Measurements from ENCODE around the gene TCN2.
A peak's percentile ranks its signal among the peaks of the same experiment; 100 is the strongest.
"Not testable (repeated sequence)": the region's sequence is repeated elsewhere in the genome, so short reads cannot be mapped to it uniquely, and the experiment has no call there.

TCN2 gene

DNA sequence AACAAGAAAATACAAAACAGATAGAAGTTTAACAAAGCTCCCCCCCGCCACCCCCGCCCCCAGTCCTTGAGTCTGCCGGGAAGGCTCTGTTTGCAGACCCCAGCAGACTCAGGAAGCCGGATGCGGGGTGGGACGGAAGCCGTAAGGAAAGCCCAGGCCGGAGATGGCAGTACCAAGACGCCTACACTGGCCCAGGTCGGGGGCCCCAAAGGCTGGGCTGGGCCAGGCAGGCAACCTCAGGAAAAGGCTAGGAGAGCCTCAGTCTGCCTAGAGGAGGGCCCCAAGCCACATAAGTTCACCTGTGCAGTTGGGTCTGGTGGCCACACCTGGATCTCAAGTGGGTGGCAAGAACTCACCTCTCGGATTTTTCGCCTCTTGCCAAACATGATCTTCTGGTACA, 28.5 kb upstream of the TCN2 start:
- Histone ChIP-seq H3K9me3 (ENCODE audit: control insufficient read depth, insufficient read depth, low read length) (no peaks in the 10 kb centered on the region), H3K4me3 (ENCODE audit: low read length) (no peak overlapping the region), H3K4me1 (ENCODE audit: control insufficient read depth, insufficient read depth, low read length) (peaks cover 6% of the 10 kb centered on the region), H3K36me3 (ENCODE audit: control insufficient read depth, insufficient read depth, low read length) (peaks cover 71% of the 10 kb centered on the region), H3K27me3 (ENCODE audit: control insufficient read depth, insufficient read depth, low read length) (no peaks in the 10 kb centered on the region), H3K27ac (ENCODE audit: low read length) (no peak overlapping the region)
- no CpG with 5 or more reads among the region's 12 CpGs for WGBS (ENCODE audit: insufficient coverage, insufficient read length)
- no peak for DNase-seq (ENCODE audit: low read depth, low spot score)

DNA sequence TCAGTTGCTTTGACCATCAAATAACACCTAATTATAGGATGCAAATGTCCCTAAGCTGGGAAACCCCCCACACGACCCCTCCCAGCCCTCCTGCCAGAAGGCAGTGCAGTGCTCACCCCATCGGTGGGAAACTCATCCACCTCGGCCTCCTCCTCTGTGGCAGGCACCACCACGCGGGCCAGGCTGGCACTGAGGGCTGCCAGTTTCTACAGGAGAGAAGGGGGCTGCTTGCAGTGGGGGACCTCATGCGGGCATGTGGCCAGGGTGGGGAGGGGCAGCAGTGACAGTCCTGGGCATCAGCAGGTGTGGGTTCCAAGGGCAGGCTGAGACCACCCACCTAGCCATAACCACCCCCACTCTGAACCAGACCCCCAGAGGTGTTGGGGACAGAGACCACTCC, 26.1 kb upstream of the TCN2 start:
- Histone ChIP-seq H3K27ac (ENCODE audit: low read length) (no peak overlapping the region), H3K4me1 (ENCODE audit: control insufficient read depth, insufficient read depth, low read length) (no peaks in the 10 kb centered on the region; the same call in 1 of the 2 replicates), H3K36me3 (ENCODE audit: control insufficient read depth, insufficient read depth, low read length) (peaks cover 83% of the 10 kb centered on the region), H3K4me3 (ENCODE audit: low read length) (no peak overlapping the region), H3K9me3 (ENCODE audit: control insufficient read depth, insufficient read depth, low read length) (no peaks in the 10 kb centered on the region), H3K27me3 (ENCODE audit: control insufficient read depth, insufficient read depth, low read length) (no peaks in the 10 kb centered on the region)
- no CpG with 5 or more reads among the region's 6 CpGs for WGBS (ENCODE audit: insufficient coverage, insufficient read length)
- no peak for DNase-seq (ENCODE audit: low read depth, low spot score)

- Histone ChIP-seq H3K9me3 (ENCODE audit: control insufficient read depth, insufficient read depth, low read length) (no peaks in the 10 kb centered on the region), H3K36me3 (ENCODE audit: control insufficient read depth, insufficient read depth, low read length) (peaks cover 83% of the 10 kb centered on the region), H3K27ac (ENCODE audit: low read length) (no peak overlapping the region), H3K4me1 (ENCODE audit: control insufficient read depth, insufficient read depth, low read length) (no peaks in the 10 kb centered on the region; the same call in 1 of the 2 replicates), H3K4me3 (ENCODE audit: low read length) (no peak overlapping the region), H3K27me3 (ENCODE audit: control insufficient read depth, insufficient read depth, low read length) (no peaks in the 10 kb centered on the region)
- DNase-seq (ENCODE audit: low read depth, low spot score) = no peak
- WGBS (ENCODE audit: insufficient coverage, insufficient read length) = no CpG with 5 or more reads among the region's 6 CpGs
Observed at GRCh38 chr22:30582051-30582450, 24.9 kb upstream of the TCN2 start.

- no CpG with 5 or more reads among the region's 13 CpGs for WGBS (ENCODE audit: insufficient coverage, insufficient read length)
- Histone ChIP-seq H3K27me3 (ENCODE audit: control insufficient read depth, insufficient read depth, low read length) (no peaks in the 10 kb centered on the region), H3K27ac (ENCODE audit: low read length) (no peak overlapping the region), H3K36me3 (ENCODE audit: control insufficient read depth, insufficient read depth, low read length) (peaks cover 84% of the 10 kb centered on the region), H3K9me3 (ENCODE audit: control insufficient read depth, insufficient read depth, low read length) (no peaks in the 10 kb centered on the region), H3K4me3 (ENCODE audit: low read length) (no peak overlapping the region), H3K4me1 (ENCODE audit: control insufficient read depth, insufficient read depth, low read length) (no peaks in the 10 kb centered on the region; the same call in 1 of the 2 replicates)
- no peak for DNase-seq (ENCODE audit: low read depth, low spot score)
Observed at GRCh38 chr22:30582788-30583545, 24.0 kb upstream of the TCN2 start.

DNA sequence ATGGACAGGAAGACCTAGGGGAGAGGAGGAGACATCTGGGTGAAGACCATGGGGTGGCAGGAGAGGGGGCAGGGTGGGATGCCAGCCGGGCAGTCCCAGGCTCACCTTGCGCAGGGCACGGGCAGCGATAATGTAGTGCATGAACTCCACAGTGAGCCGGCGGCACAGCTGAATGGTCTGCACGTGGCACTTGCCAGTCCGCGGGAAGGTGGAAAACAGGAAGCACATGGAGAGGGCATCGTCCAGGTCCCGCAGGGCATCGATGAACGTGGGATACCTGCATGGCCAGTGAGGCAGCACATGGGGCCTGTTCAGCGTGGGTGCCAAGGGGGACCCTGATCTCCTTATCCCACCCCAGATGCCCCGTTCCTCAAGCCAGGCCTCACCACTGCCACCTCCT, 22.5 kb upstream of the TCN2 start:
- no peak overlapping the region for H3K27ac ChIP-seq (ENCODE audit: low read length)
- H3K9me3 ChIP-seq (ENCODE audit: control insufficient read depth, insufficient read depth, low read length) = no peaks in the 10 kb centered on the region
- DNase-seq (ENCODE audit: low read depth, low spot score) = no peak
- peaks cover 76% of the 10 kb centered on the region for H3K36me3 ChIP-seq (ENCODE audit: control insufficient read depth, insufficient read depth, low read length)
- no peak overlapping the region for H3K4me3 ChIP-seq (ENCODE audit: low read length)
- no CpG with 5 or more reads among the region's 15 CpGs for WGBS (ENCODE audit: insufficient coverage, insufficient read length)
- H3K4me1 ChIP-seq (ENCODE audit: control insufficient read depth, insufficient read depth, low read length) = no peaks in the 10 kb centered on the region; the same call in 1 of the 2 replicates
- H3K27me3 ChIP-seq (ENCODE audit: control insufficient read depth, insufficient read depth, low read length) = no peaks in the 10 kb centered on the region

GRCh38 chr22:30586414-30586813, 20.6 kb upstream of the TCN2 start:
- H3K9me3 ChIP-seq (ENCODE audit: control insufficient read depth, insufficient read depth, low read length) = no peaks in the 10 kb centered on the region
- no peaks in the 10 kb centered on the region for H3K27me3 ChIP-seq (ENCODE audit: control insufficient read depth, insufficient read depth, low read length)
- no peak overlapping the region for H3K27ac ChIP-seq (ENCODE audit: low read length)
- H3K4me3 ChIP-seq (ENCODE audit: low read length) = no peak overlapping the region
- peaks cover 56% of the 10 kb centered on the region for H3K36me3 ChIP-seq (ENCODE audit: control insufficient read depth, insufficient read depth, low read length)
- no peaks in the 10 kb centered on the region; the same call in 1 of the 2 replicates for H3K4me1 ChIP-seq (ENCODE audit: control insufficient read depth, insufficient read depth, low read length)
- no CpG with 5 or more reads among the region's 8 CpGs for WGBS (ENCODE audit: insufficient coverage, insufficient read length)
- DNase-seq (ENCODE audit: low read depth, low spot score) = no peak

DNA sequence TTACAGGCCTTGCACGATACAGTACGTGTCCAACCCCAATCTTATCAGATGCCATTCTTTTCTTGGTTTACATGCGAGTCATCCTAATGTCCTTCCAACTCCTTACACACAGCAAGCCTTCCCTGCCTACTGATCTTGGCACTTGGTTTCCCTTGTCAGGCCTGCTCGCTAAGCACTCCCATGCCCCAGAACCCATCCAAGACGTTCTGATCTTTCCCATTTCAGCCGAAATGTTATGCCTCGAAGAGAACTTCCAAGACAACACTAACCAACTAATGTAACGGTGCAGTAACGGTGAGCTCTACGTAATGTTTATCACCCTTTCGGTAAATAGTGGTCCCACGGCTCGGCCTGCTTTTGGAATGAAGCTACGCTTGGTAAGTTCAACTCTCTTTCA, 15.8 kb upstream of the TCN2 start:
- H3K4me1 ChIP-seq (ENCODE audit: control insufficient read depth, insufficient read depth, low read length) = no peaks in the 10 kb centered on the region
- H3K9me3 ChIP-seq (ENCODE audit: control insufficient read depth, insufficient read depth, low read length) = no peaks in the 10 kb centered on the region
- H3K36me3 ChIP-seq (ENCODE audit: control insufficient read depth, insufficient read depth, low read length) = peaks cover 22% of the 10 kb centered on the region
- no CpG with 5 or more reads among the region's 14 CpGs for WGBS (ENCODE audit: insufficient coverage, insufficient read length)
- no peak overlapping the region for H3K27ac ChIP-seq (ENCODE audit: low read length)
- peak overlapping the region; percentile 80 for H3K4me3 ChIP-seq (ENCODE audit: low read length)
- H3K27me3 ChIP-seq (ENCODE audit: control insufficient read depth, insufficient read depth, low read length) = no peaks in the 10 kb centered on the region
- DNase-seq (ENCODE audit: low read depth, low spot score) = no peak

DNA sequence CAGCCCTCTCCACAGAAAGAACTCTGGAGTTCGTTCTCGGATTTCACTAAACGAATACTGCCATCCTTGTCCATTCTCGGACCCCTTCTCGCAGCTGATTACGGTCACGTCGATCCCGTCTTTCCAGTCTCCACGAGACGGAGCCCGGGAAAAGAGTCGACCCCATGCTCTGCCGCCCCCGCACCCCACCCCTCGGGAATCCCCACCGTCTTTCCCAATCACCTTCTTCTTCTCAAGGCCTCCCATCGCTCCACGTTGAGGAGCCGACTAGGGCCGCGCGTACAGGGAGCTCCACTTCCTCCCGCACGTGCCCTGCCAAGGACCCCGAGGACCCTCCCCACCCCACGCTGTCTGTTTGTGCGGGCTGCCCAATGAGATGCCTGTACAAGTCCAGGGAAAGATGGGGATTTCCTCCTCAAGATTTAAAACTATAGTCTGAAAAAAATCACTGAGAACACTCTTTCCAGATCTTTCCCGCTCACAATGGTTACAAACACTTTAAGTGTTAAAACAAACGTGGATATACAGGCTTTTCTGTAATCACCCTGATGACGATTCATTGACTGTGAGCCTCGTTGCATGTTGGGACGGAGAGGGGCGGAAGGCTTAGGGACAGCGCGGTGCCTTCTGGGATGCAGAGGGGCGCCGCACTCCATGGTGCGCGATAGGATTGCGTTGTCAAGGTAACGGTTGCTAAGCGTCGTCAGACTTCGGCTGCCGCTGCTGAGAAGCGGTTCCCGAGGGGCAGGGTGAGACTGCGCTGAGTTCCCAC, 15.2 kb upstream of the TCN2 start, which contains the start of gene PES1:
TSS of gene PES1 (minus strand) at position 323 of the 772 bp plus-strand sequence. CDS start at position 246, 77 bp downstream.
- no CpG with 5 or more reads among the region's 49 CpGs for WGBS (ENCODE audit: insufficient coverage, insufficient read length)
- H3K9me3 ChIP-seq (ENCODE audit: control insufficient read depth, insufficient read depth, low read length) = no peaks in the 10 kb centered on the region
- H3K27me3 ChIP-seq (ENCODE audit: control insufficient read depth, insufficient read depth, low read length) = no peaks in the 10 kb centered on the region
- DNase-seq (ENCODE audit: low read depth, low spot score) = peak; percentile 99
- H3K4me1 ChIP-seq (ENCODE audit: control insufficient read depth, insufficient read depth, low read length) = no peaks in the 10 kb centered on the region
- H3K27ac ChIP-seq (ENCODE audit: low read length) = no peak within 1 kb of the TSS
- peaks cover 16% of the 10 kb centered on the region; the same call in 1 of the 2 replicates for H3K36me3 ChIP-seq (ENCODE audit: control insufficient read depth, insufficient read depth, low read length)
- peak within 1 kb of the TSS; percentile 80 for H3K4me3 ChIP-seq (ENCODE audit: low read length)

DNA sequence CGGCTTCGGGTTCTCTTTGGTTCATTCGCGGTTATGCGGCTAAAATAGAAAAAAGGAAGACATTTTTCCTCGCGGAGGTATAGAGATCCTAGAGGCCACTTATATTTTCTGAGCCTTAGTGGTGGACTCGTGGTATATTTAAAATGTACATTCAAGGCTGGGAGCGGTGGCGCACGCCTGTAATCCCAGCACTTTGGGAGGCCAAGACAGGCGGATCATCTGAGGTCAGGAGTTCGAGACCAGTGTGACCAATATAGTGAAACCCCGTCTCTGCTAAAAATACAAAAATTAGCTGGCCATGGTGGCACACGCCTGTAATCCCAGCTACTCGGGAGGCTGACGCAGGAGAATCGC, 14.6 kb upstream of the TCN2 start:
- DNase-seq (ENCODE audit: low read depth, low spot score); H3K4me1 ChIP-seq (ENCODE audit: control insufficient read depth, insufficient read depth, low read length); H3K4me3 ChIP-seq (ENCODE audit: low read length); H3K27me3 ChIP-seq (ENCODE audit: control insufficient read depth, insufficient read depth, low read length); H3K9me3 ChIP-seq (ENCODE audit: control insufficient read depth, insufficient read depth, low read length); H3K27ac ChIP-seq (ENCODE audit: low read length): not testable (repeated sequence)
- H3K36me3 ChIP-seq (ENCODE audit: control insufficient read depth, insufficient read depth, low read length) = peaks cover 12% of the 10 kb centered on the region; the same call in 1 of the 2 replicates
- WGBS (ENCODE audit: insufficient coverage, insufficient read length) = no CpG with 5 or more reads among the region's 18 CpGs

GRCh38 chr22:30596199-30596598, 10.8 kb upstream of the TCN2 start:
- H3K27ac ChIP-seq (ENCODE audit: low read length) = no peak overlapping the region
- H3K9me3 ChIP-seq (ENCODE audit: control insufficient read depth, insufficient read depth, low read length) = no peaks in the 10 kb centered on the region
- H3K4me3 ChIP-seq (ENCODE audit: low read length) = no peak overlapping the region
- no peaks in the 10 kb centered on the region for H3K4me1 ChIP-seq (ENCODE audit: control insufficient read depth, insufficient read depth, low read length)
- DNase-seq (ENCODE audit: low read depth, low spot score) = no peak
- no CpG with 5 or more reads among the region's 2 CpGs for WGBS (ENCODE audit: insufficient coverage, insufficient read length)
- H3K27me3 ChIP-seq (ENCODE audit: control insufficient read depth, insufficient read depth, low read length) = no peaks in the 10 kb centered on the region
- no peaks in the 10 kb centered on the region for H3K36me3 ChIP-seq (ENCODE audit: control insufficient read depth, insufficient read depth, low read length)

All from iPS DF 6.9 (cell line).